Left kidney (tissue), 8 donors: ENCODE data around the gene SMAD7. TPM values are rescaled to one million over a fixed set of nuclear protein-coding genes. Genes with fewer than 3 reads are reported as not detected.

Experiments used
- DNase-seq: peaks from one replicate; pipeline ENCODE4 v3.0.0-alpha.2; 2013
- long read RNA-seq, 8 donors: transcript quantifications; one replicate each; lab custom pipeline, GENCODE V29; 2026
- polyA plus RNA-seq: library from polyadenylated mRNA; unstranded; fragments of 120-200 nt; gene quantifications from one replicate; pipeline ENCODE4 v1.2.1, GENCODE V29; 2013; ENCODE audit not compliant: insufficient read length

The SMAD7 gene, protein sequence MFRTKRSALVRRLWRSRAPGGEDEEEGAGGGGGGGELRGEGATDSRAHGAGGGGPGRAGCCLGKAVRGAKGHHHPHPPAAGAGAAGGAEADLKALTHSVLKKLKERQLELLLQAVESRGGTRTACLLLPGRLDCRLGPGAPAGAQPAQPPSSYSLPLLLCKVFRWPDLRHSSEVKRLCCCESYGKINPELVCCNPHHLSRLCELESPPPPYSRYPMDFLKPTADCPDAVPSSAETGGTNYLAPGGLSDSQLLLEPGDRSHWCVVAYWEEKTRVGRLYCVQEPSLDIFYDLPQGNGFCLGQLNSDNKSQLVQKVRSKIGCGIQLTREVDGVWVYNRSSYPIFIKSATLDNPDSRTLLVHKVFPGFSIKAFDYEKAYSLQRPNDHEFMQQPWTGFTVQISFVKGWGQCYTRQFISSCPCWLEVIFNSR
- polyA plus RNA-seq, result 60.6 TPM
- long read RNA-seq, donor 1, full-length matches to known transcripts, result 20 of 20 reads
- long read RNA-seq, donor 1, partial matches to known transcripts, result 0 of 20 reads
- long read RNA-seq, donor 1, other reads (novel, unspliced or antisense), result 0 of 20 reads
- long read RNA-seq, donor 2, full-length matches to known transcripts, result 17 of 17 reads
- long read RNA-seq, donor 2, partial matches to known transcripts, result 0 of 17 reads
- long read RNA-seq, donor 2, other reads (novel, unspliced or antisense), result 0 of 17 reads
- long read RNA-seq, donor 3, full-length matches to known transcripts, result 6 of 6 reads
- long read RNA-seq, donor 3, partial matches to known transcripts, result 0 of 6 reads
- long read RNA-seq, donor 3, other reads (novel, unspliced or antisense), result 0 of 6 reads
- long read RNA-seq, donor 4, result 0 reads
- long read RNA-seq, donor 5, full-length matches to known transcripts, result 15 of 15 reads
- long read RNA-seq, donor 5, partial matches to known transcripts, result 0 of 15 reads
- long read RNA-seq, donor 5, other reads (novel, unspliced or antisense), result 0 of 15 reads
- long read RNA-seq, donor 6, full-length matches to known transcripts, result 15 of 15 reads
- long read RNA-seq, donor 6, partial matches to known transcripts, result 0 of 15 reads
- long read RNA-seq, donor 6, other reads (novel, unspliced or antisense), result 0 of 15 reads
- long read RNA-seq, donor 7, full-length matches to known transcripts, result 22 of 22 reads
- long read RNA-seq, donor 7, partial matches to known transcripts, result 0 of 22 reads
- long read RNA-seq, donor 7, other reads (novel, unspliced or antisense), result 0 of 22 reads
- long read RNA-seq, donor 8, full-length matches to known transcripts, result 7 of 7 reads
- long read RNA-seq, donor 8, partial matches to known transcripts, result 0 of 7 reads
- long read RNA-seq, donor 8, other reads (novel, unspliced or antisense), result 0 of 7 reads

DNA sequence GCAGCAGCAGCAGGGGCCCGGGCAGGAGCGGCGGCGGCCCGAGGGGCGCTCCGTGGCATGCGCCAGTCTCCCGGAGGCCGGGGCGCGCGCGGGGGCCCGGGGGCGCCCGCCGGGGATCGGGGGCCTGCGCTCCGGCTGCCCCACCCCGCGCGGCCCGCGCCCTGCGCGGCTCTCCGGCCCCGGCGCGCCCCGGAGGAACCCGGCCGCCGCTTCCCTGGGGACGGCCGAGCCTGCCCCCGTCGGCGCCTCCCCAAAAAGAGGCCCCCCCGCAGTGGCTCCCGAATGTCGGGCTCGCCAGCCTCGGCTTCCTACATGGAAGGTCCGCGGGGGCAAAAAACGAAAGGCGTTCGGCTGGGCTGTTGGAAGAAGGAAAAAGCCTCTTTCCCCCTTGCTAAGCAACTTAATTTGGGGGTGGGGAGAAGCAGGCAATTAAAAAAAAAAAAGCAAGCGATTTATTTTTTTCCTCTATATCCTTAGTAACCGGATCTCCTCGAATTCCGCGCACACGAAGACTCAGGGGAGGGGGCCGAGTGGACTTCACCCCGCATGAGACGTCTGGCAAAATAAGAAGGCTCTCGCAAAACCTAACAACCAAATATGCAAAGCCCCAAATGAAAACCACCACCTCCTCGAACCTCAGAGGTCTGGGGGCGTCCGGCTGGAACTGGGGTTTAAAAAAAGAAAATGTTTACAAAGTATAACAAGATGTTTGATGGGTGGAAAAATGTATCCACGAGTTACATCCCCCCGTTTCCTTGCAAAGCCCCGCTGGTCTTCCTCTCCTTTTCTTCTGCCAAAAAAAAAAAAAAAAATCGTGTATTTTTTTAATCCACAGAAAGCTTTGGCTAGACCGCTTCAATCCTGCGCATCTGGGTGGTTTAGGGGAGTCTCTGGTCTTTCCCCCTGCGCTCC is at the start of gene SMAD7:
Gene SMAD7 (minus strand): TSS at position 430 of the 912 bp plus-strand sequence. CDS start 541 bp downstream, outside the sequence.
- DNase-seq, result no peak

DNA sequence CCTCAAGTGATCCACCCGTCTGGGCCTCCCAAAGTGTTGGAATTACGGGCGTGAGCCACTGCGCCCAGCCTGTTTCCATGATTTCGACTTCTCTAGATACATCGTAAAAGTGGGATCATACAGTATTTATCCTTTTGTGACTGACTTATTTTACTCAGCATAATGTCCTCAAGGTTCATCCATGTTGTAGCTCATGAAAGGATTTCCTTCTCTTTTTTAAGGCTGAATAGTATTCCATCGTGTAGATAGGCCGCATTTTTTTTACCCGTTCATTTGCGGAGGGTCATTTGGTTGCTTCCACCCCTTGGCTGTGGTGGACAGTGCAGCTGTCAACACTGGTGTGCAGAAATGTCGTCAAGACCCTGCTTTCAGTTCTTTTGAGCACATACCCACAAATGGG is 48.8 kb upstream of the SMAD7 start:
- no peak for DNase-seq

DNA sequence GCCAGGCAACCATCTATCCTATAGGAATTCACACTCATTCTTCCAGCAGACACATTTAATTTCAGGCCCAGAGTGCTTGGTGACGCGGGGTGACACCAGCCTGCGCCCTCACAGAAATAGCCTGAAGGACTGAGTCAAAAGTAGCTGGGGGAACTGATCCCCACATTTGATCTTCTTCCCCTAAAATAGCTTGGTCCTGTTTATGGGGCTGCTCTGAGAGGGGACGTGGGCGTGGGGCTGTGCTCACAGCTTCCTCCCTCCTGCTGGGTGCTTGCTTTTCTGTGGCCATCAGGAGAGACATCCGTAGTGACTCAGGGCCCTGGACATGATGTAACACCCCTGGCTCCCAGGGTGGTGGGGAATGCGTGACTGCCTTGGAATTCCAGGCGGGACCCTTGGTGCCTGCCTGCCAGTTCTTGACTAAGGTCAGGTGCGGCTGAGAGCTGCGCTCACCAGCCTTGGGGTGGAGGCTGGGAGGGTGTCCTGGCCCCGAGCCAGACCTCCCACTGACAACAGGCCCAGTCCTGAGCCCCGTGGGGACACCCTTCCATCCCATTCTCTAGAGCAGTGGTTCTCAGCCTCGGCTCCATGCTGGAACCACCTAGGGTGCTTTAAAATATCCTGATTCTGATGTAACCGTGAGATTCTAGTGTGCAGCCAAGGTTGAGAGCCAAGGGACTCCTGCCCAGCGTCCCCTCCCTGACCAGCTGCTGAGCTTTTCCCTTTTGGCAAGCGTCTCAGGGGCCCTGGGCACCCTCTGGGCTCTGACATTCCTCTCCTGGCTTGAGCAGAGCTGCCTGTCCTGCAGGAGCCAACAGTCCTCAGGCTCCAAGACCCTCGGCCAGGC is 47.4 kb upstream of the SMAD7 start:
- no peak for DNase-seq

DNA sequence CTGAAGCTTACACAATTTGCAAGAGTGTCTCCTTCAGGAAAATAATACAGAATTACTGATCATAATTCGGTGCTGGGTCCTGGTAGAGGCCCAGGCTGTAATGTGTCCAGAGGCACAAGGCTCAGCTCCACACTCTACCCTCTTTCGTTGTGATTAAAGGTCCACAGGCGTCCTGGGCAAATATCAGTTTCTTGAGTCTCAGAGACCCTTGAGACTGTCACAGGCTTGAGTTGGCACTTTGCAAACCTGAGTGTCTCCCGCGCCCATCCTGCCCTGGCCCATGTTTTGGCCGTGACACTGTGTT is 46.9 kb upstream of the SMAD7 start:
- DNase-seq, result no peak

DNA sequence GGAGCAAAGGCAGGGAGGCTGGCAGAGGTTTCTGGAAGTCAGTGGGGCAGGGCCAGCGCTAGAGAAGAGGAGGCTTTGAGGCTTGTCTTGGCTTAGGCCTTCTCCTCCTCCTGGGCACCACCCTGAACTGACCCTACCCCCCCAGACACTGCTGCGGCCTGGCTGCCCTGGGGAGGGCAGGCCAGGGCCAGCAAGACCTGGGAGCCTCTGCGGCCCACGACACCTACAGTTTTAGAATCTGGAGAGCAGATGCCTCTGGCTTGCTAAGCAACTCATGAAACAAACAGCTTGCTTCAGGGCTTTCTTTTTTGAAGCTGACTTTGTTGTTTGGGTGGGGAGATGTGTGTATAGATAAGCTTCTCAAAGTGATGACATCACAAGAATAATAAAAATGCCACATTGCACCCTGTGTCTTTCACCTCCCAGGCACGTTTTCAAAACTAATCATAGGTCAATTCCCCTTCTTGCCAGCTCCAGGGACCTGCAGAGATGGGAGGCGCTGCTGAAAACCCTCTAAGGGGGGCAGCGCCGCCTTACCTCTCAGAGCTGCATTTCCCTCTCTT is 46.2 kb upstream of the SMAD7 start:
- no peak for DNase-seq

DNA sequence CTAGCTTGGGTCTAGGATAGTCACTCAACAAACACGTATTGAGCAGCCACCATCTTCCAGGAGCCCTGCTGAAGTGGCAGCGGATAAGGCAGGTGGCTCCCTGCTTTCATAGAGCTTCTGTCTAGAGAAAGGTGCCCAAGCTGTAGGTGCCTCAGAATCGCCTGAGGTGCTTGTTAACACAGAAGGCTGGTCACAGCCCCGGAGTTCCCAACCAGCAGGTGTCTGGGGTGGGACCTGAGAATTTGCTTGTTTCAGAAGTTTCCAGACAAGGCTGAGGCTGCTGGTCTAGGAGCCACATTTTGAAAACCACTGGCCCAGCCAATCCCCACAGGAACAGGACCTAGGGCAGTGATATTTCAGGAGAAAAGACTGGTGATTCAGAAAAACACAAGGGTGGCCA is 45.3 kb upstream of the SMAD7 start:
- no peak for DNase-seq

DNA sequence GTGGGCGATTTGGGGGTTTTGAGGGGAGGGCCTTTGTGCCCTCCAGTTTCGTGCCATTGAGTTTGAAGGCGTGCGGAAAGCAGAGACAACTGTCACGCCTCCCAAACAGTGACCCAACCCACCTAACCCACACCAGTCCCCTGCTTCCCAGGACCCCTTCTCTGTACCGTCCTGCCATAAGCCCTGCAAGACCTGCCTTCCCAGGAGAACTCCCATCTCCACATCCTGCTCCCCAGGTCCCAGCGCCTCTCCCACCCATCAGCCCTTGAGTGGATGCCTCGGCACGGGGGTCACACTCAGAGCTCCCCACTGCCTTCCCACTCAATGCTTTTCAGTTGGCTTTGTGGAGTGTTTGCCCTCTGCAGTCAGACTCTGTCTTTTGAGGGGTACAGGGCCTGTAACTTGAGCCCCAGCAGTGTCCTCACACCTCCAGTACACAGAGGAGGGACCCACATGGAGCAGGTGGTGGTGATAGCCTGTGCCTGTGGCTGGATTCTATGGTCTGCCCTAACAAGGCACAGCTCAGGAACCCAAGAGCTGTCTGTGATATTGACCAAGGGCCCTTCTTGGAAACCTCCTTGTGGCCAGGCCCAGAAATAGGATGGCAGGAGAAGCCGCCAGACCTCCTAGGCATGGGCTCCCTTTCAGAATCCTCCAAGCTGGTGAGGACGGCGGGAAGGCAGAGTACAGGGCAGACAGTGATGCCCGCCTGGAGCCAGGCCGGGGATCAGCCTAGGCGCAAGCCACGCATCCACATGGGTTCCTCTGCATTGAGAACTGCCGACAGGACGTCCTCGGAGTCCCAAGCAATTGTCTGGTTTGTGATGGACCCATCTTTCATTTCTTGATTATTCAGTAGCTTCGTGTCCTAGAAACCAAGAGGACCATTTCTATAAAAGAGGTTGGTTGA is 44.4 kb upstream of the SMAD7 start:
- no peak for DNase-seq

DNA sequence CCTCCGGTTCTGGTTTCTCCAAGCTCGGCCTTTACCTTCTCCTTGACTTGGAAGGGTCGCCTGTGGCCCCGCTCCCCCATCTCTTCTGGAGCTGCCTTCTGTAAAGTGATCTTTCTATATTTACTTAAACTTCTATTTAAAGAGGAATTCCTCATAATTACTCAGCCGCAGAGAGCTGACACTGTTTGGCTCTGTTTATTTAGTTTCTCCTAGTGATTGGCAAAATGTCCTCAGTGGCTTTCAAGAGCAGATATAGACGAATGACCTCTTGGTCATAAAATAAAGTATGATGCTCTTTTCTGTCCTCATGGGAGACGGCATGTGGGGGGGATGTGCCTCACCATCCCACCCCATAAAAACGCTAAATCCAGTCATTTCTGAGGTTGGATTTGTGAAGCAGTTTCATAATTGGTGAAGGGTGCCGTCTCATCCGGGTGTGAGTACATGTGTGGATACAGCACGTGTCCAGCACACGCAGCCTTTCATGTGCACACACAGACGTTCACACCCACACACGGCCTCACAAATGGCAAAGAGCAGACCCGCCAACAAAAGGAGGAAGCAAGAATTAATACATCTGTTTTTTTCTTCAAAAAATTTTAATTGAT is 43.4 kb upstream of the SMAD7 start:
- peak; percentile 75 for DNase-seq

DNA sequence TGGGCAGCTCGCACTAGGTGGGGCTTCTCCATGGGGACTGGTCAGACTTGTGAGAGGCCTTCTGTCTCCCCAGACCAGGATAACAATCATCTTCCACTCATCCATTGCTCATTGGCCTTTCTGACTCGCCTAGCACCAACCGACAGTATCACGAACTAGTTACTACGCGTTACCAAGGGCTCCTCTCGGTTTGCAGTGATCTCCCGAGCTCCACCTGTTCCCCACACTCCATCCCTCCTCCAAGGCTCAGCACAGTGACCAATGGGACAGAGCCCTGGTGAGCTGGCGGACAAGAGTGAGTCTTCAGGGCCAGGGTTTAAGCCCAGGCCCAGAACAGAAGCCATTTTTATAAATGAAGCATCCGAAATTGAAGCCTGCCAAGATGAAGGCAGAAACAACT is 42.8 kb upstream of the SMAD7 start:
- DNase-seq, result no peak

DNA sequence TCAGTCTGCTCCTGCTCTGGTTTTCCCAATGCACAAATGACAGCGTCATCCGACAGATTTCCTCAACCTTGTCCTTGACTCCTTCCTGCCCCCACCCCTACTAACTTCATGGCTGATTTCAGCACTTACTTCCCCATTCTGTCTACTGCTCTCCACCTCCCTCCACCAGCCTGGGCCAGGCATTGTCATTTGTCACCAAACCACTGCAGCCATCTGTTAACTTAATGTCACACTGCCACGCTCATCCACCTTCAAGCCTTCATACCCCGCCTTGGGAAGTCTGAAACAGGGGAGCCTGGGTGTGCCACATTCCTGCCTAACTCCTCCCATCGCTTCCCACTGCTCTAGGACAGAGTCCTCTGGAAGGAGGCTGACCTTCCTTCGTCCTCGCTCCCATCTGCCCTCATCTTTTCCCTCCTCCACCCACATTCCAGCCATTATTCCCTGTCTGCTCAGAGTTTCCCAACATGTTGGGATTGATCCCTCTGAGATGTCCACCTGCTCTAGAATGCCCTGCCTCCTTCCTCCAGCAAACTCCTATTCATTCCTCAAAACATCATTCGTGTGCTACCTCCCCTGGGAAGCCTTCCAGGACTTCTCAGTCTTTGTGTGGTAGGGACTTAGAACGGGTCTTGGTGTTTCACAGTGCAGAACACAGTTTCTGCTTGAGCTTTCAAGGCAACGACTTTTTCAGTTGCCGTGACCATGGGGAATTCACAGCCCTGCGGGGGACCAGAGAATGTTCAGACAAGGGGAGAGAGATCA is 42.2 kb upstream of the SMAD7 start:
- DNase-seq, result no peak

DNA sequence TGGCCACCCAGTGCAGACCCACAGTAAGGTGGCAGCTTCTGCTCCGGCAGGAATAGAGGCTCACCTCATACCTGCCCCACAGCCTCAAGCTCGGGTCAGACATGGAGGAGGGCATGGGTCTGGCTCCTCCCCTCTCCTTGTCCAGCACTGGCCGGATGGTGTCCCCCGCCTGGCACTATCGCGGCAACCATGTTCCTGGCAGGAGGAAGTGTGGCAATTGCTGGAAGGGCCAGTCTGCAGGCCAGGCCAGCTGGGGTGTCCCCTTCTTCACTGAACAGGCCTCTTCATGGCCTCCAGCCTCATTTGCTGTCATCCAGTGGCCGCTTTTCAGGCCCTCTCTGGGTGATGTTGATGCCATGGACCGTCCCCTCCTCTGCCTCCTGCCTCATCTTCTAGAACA is 41.4 kb upstream of the SMAD7 start:
- DNase-seq, result no peak

DNA sequence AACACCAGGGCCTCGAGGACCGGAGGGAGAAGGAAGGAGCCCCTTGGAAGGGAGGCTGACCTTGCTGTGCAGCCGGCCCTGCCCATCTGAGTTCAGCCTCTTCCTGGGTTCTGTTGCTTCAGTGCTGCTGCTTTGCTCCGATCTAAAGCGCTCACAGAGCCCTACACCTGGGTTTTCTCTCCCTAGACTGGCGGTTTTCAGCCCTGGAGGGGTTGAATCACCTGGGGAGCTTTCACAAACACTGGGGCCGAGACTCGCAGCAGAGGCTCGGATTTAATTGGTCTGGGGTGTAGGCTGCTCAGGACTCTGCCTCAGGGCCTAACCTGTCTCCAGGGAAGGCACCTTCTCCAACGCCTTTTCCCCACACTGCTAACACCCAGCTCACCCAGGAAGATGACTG is 40.9 kb upstream of the SMAD7 start:
- DNase-seq, result no peak

DNA sequence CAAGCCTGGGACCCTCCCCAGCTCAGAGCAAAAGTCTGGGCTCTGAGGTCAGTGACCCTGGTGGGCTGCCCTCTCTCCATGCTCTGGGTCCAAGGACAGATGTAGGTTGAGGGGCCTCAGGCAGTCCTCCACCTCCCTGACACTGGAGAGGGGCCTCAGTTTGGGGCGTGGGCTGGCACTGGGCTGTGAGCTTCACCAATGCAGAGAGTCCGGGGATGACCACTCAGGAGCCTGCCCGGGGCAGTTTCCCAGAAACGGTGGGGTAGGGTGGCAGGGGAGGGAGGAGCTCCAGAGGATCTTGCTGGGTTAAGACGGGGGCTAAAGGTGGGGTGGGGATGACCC is 40.5 kb upstream of the SMAD7 start:
- DNase-seq, result no peak

DNA sequence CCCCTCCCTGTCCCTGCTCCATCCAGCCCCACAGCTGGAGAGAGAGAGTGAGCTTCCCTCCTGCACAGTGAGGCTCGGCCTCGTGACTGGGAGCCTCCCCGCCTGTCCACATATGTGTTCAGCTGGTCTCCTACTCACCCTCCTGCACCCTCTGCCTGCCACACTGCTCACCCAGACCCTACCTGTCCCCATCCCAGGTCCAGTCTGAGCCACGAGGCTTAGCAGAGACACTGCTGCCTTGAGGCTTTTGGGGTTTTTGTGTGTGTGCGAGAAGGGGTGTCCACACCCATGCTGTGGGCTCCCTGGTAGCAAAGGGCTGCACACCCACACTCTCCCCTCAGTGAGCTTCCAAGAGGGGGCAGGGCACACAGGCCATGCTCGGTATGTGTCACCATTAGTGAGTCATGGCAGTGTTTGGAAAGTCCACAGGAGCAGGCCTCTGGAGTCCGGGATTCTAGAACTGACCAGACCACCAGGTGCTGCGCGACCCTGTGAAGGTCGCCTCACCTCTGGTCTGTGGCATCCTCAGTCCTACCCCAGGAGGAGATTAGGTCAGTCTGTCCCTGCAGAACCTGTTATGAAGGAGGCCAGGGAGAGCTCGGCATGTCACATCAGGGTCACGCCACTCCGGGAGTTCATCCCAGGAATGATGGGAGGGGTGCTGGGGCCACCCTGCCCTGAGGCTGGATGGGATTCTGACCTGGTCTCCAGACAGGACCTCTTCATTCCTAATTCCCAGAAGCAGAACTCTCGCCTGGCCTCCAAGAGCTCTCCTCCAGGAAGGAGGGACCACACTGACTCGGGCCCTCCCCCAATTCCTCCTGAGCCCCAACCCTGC is 39.9 kb upstream of the SMAD7 start:
- no peak for DNase-seq

DNA sequence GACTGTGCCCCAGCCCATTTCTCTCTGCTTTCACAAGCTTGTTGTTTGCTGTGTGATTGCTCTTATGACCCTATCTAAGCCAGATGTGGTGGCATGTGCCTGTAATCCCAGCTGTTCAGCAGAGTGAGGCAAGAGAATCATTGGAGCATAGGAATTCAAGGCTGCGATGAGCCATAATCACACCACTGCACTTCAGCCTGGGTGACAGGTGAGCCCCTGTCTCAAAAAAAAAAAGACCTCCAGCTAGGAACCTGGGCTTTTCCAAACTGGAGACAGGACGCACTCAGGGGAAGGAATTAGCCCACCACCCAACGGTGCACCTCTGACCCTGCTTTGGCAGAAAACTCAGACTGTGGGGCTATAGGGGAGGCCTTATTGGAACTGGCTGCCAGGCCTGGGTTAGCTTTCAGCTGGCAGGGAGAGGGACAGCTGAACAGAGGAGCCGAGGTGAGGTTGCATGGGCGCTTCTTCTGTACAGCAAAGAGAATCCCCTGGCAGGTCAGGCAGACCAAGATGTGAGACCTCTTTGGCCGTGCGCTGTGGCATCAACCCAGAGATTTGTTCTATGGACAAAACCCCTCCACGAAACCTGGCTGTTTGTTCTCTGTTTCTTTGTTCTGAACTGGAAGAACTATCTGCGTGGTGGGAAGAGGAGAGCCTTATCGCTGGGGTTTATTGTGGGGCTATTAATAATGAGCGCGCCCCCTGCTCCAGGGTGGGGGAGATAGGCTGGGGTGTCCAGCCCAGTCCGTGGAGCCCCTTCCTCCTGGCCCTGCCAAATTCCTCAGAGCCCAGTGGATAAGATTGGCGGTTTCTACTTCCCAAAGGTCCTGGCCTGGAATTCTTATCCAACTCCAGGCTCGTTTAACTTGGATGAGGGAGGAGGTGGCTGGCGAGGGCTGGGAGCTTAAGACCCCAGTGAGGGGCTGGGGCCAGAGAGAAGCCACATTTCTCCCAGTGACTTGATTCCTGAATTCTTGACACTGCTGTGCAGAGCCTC is 38.8 kb upstream of the SMAD7 start:
- DNase-seq, result no peak
